ENCODE results near the gene WDR3.
"Not testable (repeated sequence)": the region's sequence is repeated elsewhere in the genome, so short reads cannot be mapped to it uniquely, and the experiment has no call there.

WDR3 gene

GRCh38 chr1:117929343-117930172 lies at the start of gene WDR3, which contains the start of gene GDAP2:
Gene WDR3, plus strand, starts transcription at chr1:117929739. Its CDS starts 3,581 bp downstream, at chr1:117933320.
Gene GDAP2, minus strand, starts transcription at chr1:117929621. Its CDS starts 9,264 bp downstream, at chr1:117920357.
- peak; percentile 86 to 89 for DNase-seq (ENCODE audit: low read depth in 2 of 2, low spot score in 1 of 2)

GRCh38 chr1:117883616-117884015 lies 45.9 kb upstream of the WDR3 start:
- no peak for DNase-seq (ENCODE audit: low read depth in 2 of 2, low spot score in 1 of 2)

GRCh38 chr1:117886101-117886795 lies 43.3 kb upstream of the WDR3 start:
- DNase-seq (ENCODE audit: low read depth in 2 of 2, low spot score in 1 of 2): no peak

GRCh38 chr1:117890452-117890851 lies 39.1 kb upstream of the WDR3 start:
- no peak for DNase-seq (ENCODE audit: low read depth in 2 of 2, low spot score in 1 of 2)

GRCh38 chr1:117892512-117892911 lies 37.0 kb upstream of the WDR3 start:
- no peak for DNase-seq (ENCODE audit: low read depth in 2 of 2, low spot score in 1 of 2)

GRCh38 chr1:117894078-117894477 lies 35.5 kb upstream of the WDR3 start:
- no peak for DNase-seq (ENCODE audit: low read depth in 2 of 2, low spot score in 1 of 2)

- peak; percentile 11 to 28 for DNase-seq (ENCODE audit: low read depth in 2 of 2, low spot score in 1 of 2)
These were observed 33.9 kb upstream of the WDR3 start for GRCh38 chr1:117895482-117896114.

- DNase-seq (ENCODE audit: low read depth in 2 of 2, low spot score in 1 of 2): no peak
These were observed 32.0 kb upstream of the WDR3 start for GRCh38 chr1:117897551-117897950.

- DNase-seq (ENCODE audit: low read depth in 2 of 2, low spot score in 1 of 2): no peak
These were observed 29.7 kb upstream of the WDR3 start for GRCh38 chr1:117899801-117900200.

- DNase-seq (ENCODE audit: low read depth in 2 of 2, low spot score in 1 of 2): no peak
These were observed 26.6 kb upstream of the WDR3 start for GRCh38 chr1:117902944-117903343.

GRCh38 chr1:117904485-117904884 lies 25.1 kb upstream of the WDR3 start:
- no peak for DNase-seq (ENCODE audit: low read depth in 2 of 2, low spot score in 1 of 2)

GRCh38 chr1:117905019-117905418 lies 24.5 kb upstream of the WDR3 start:
- no peak for DNase-seq (ENCODE audit: low read depth in 2 of 2, low spot score in 1 of 2)

- no peak for DNase-seq (ENCODE audit: low read depth in 2 of 2, low spot score in 1 of 2)
These were observed 18.5 kb upstream of the WDR3 start for GRCh38 chr1:117911051-117911450.

GRCh38 chr1:117919376-117919775 lies 10.2 kb upstream of the WDR3 start:
- DNase-seq (ENCODE audit: low read depth in 2 of 2, low spot score in 1 of 2): no peak

GRCh38 chr1:117921991-117922390 lies 7.5 kb upstream of the WDR3 start:
- DNase-seq (ENCODE audit: low read depth in 2 of 2, low spot score in 1 of 2): no peak

GRCh38 chr1:117922717-117923116 lies 6.8 kb upstream of the WDR3 start:
- not testable (repeated sequence) for DNase-seq (ENCODE audit: low read depth in 2 of 2, low spot score in 1 of 2)

GRCh38 chr1:117925981-117926380 lies 3.6 kb upstream of the WDR3 start:
- no peak for DNase-seq (ENCODE audit: low read depth in 2 of 2, low spot score in 1 of 2)

GRCh38 chr1:117928881-117929342 lies 627 bp upstream of the WDR3 start:
- peak; percentile 1 to 20 for DNase-seq (ENCODE audit: low read depth in 2 of 2, low spot score in 1 of 2)

GRCh38 chr1:117930173-117930447 lies 571 bp downstream of the WDR3 start:
- no peak for DNase-seq (ENCODE audit: low read depth in 2 of 2, low spot score in 1 of 2)

GRCh38 chr1:117930484-117930883 lies 945 bp downstream of the WDR3 start:
- DNase-seq (ENCODE audit: low read depth in 2 of 2, low spot score in 1 of 2): no peak

- no peak for DNase-seq (ENCODE audit: low read depth in 2 of 2, low spot score in 1 of 2)
These were observed 3.0 kb downstream of the WDR3 start for GRCh38 chr1:117932576-117932975.

GRCh38 chr1:117933769-117934168 lies 4.2 kb downstream of the WDR3 start:
- no peak for DNase-seq (ENCODE audit: low read depth in 2 of 2, low spot score in 1 of 2)
